ENCODE measurements around the gene SEMA3A. TPM values are rescaled to one million over a fixed set of nuclear protein-coding genes. Genes with fewer than 3 reads are reported as not detected.

SEMA3A gene
- total RNA-seq, 1 experiment from 2014 or later: 6.3 TPM

DNA sequence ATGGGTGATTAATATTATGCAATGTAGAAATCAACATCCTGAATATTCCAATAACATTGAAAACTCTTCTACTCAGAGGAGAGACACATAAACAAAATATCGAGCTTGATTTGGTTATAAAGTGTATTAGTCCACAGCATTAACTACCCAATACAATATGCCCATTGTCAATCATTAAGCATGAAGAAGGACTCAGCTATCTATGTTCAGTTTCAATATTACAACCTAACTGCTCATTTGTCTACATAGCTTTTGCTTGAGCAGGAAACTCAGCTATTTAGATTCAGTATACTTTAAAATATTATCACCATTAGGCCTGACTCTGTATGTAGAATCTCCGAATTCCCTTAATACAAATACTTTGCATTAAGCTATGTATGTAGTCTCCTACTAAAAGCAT lies 262.6 kb downstream of the SEMA3A start:
- H3K27ac ChIP-seq: no peak overlapping the region
- no peaks in the 10 kb centered on the region for H3K79me2 ChIP-seq (ENCODE audit: low read depth)
- no peaks in the 10 kb centered on the region for H3K36me3 ChIP-seq (ENCODE audit: low read depth)
- H3K9me3 ChIP-seq (ENCODE audit: insufficient read depth, low read depth): no peaks in the 10 kb centered on the region
- H3K27me3 ChIP-seq (ENCODE audit: insufficient read depth, low read depth): no peaks in the 10 kb centered on the region
- no peaks in the 10 kb centered on the region; the same call in 1 of the 2 replicates for H4K20me1 ChIP-seq (ENCODE audit: insufficient read depth)
- no peak overlapping the region for H3K4me3 ChIP-seq
- no peaks in the 10 kb centered on the region for H3F3A ChIP-seq (ENCODE audit: insufficient read depth, low read depth)
- no peaks in the 10 kb centered on the region for H3K9me2 ChIP-seq (ENCODE audit: insufficient read depth)
- no peak overlapping the region for H2AFZ ChIP-seq
- no peak for DNase-seq
- BruUV-seq (replicated peaks): no TSS peak
- intact Hi-C loops (cut with micrococcal nuclease; ENCODE audit: unreplicated experiment): no loop called here
- H3K4me1 ChIP-seq (replicated peaks; ENCODE audit: insufficient read depth): no peaks in the 10 kb centered on the region
- ChIA-PET POLR2A (ENCODE audit: unreplicated experiment) (no interaction called here), CTCF (no interaction called here)
- H3K4me2 ChIP-seq: no peak overlapping the region
- no peak for TF ChIP-seq EZH2 (IDR thresholded peaks at IDR 0.05; ENCODE audit: low read depth)
- TF ChIP-seq, protein P1, sequence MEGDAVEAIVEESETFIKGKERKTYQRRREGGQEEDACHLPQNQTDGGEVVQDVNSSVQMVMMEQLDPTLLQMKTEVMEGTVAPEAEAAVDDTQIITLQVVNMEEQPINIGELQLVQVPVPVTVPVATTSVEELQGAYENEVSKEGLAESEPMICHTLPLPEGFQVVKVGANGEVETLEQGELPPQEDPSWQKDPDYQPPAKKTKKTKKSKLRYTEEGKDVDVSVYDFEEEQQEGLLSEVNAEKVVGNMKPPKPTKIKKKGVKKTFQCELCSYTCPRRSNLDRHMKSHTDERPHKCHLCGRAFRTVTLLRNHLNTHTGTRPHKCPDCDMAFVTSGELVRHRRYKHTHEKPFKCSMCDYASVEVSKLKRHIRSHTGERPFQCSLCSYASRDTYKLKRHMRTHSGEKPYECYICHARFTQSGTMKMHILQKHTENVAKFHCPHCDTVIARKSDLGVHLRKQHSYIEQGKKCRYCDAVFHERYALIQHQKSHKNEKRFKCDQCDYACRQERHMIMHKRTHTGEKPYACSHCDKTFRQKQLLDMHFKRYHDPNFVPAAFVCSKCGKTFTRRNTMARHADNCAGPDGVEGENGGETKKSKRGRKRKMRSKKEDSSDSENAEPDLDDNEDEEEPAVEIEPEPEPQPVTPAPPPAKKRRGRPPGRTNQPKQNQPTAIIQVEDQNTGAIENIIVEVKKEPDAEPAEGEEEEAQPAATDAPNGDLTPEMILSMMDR (conservative IDR thresholded peaks at IDR 0.05): no peak

DNA sequence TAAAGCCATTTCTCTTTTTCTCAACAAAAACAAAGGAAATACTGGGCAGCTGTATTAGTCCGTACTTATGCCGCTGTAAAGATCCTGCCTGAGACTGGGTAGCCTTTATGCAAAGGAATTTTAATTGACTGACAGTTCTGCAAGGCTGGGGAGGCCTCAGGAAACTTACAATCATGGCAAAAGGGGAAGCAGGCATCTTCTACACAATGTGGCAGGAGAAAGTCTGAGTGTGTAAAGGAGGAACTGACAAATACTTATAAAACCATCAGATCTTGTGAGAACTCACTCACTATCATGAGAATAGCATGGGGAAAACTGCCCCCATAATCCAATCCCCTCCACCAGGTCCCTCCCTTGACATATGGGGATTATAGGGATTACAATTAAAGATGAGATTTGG lies 264.3 kb downstream of the SEMA3A start:
- H3K4me2 ChIP-seq: no peak overlapping the region
- BruUV-seq (replicated peaks): no TSS peak
- H3K4me1 ChIP-seq (replicated peaks; ENCODE audit: insufficient read depth): no peaks in the 10 kb centered on the region
- no peak for DNase-seq
- no peaks in the 10 kb centered on the region for H3K9me2 ChIP-seq (ENCODE audit: insufficient read depth)
- H3K27me3 ChIP-seq (ENCODE audit: insufficient read depth, low read depth): no peaks in the 10 kb centered on the region
- no peaks in the 10 kb centered on the region for H3K9me3 ChIP-seq (ENCODE audit: insufficient read depth, low read depth)
- no peaks in the 10 kb centered on the region for H3F3A ChIP-seq (ENCODE audit: insufficient read depth, low read depth)
- no peak for TF ChIP-seq EZH2 (IDR thresholded peaks at IDR 0.05; ENCODE audit: low read depth)
- H3K27ac ChIP-seq: no peak overlapping the region
- no peaks in the 10 kb centered on the region for H3K79me2 ChIP-seq (ENCODE audit: low read depth)
- H4K20me1 ChIP-seq (ENCODE audit: insufficient read depth): no peaks in the 10 kb centered on the region; the same call in 1 of the 2 replicates
- POLR2A ChIA-PET (ENCODE audit: unreplicated experiment): no interaction called here
- H2AFZ ChIP-seq: no peak overlapping the region
- no peaks in the 10 kb centered on the region for H3K36me3 ChIP-seq (ENCODE audit: low read depth)
- CTCF ChIA-PET: no interaction called here
- intact Hi-C loops (cut with micrococcal nuclease; ENCODE audit: unreplicated experiment): no loop called here
- no peak overlapping the region for H3K4me3 ChIP-seq

DNA sequence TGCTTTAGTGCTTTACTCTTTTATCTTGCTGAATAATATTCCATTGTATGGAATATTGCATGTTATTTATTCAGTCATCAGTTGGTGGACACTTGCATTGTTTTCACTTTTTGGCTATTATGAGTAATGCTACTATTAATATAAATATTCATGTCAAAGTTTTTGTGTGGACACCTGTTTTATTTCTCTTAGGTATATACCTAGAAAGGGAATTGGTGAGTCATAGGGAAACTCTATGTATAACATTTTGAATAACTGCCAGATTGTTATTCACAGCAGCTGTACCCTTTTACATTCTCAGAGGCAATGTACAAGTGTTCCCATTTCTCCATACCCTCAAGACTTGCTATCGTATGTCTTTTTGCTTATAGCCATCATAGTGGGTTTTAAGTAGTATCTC lies 268.7 kb downstream of the SEMA3A start:
- Histone ChIP-seq H3K27ac (no peak overlapping the region), H4K20me1 (ENCODE audit: insufficient read depth) (no peaks in the 10 kb centered on the region), H3K79me2 (ENCODE audit: low read depth) (no peaks in the 10 kb centered on the region), H3K4me2 (no peak overlapping the region), H3K9me2 (ENCODE audit: insufficient read depth) (no peaks in the 10 kb centered on the region), H3K36me3 (ENCODE audit: low read depth) (no peaks in the 10 kb centered on the region), H3K9me3 (ENCODE audit: insufficient read depth, low read depth) (no peaks in the 10 kb centered on the region), H2AFZ (no peak overlapping the region), H3F3A (ENCODE audit: insufficient read depth, low read depth) (no peaks in the 10 kb centered on the region), H3K4me1 (replicated peaks; ENCODE audit: insufficient read depth) (no peaks in the 10 kb centered on the region), H3K27me3 (ENCODE audit: insufficient read depth, low read depth) (no peaks in the 10 kb centered on the region), H3K4me3 (no peak overlapping the region)
- ChIA-PET CTCF (no interaction called here), POLR2A (ENCODE audit: unreplicated experiment) (no interaction called here)
- TF ChIP-seq, protein P1 (conservative IDR thresholded peaks at IDR 0.05): no peak
- TF ChIP-seq EZH2 (IDR thresholded peaks at IDR 0.05; ENCODE audit: low read depth): no peak
- intact Hi-C loops (cut with micrococcal nuclease; ENCODE audit: unreplicated experiment): no loop called here
- no peak for DNase-seq
- BruUV-seq (replicated peaks): no TSS peak

DNA sequence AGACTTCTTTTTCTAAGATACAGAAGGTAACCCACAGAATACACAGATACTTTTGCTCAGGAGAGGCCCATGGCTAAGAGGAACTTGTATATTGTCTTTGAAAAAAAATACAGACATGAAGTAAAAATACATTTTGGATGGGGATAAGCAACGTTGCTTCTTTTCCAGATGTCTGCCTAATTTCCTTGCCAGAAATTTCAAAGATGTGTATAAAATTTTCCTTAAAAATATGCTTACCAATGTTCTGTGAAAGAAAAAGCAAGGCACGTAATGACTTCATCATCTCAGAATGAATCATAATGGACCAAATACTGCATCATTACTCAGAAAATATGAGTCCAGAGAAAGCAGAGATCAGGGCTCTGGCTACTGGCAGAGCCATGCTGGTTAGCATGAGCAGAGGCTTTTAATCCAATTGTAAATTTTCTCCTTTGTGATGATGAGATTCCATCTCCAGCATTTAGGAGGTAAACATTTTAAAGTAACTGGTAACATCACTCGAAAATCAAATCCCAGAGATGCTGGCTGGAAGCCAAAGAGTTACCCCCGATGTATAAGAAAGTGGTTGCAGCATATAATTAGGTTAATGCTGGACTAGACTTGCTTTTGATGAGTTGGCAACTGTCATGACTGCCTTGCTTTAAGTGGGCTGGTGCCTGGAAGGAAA lies 272.5 kb downstream of the SEMA3A start:
- H3K79me2 ChIP-seq (ENCODE audit: low read depth): no peaks in the 10 kb centered on the region
- H3K9me3 ChIP-seq (ENCODE audit: insufficient read depth, low read depth): no peaks in the 10 kb centered on the region
- no TSS peak for BruUV-seq (replicated peaks)
- H3K9me2 ChIP-seq (ENCODE audit: insufficient read depth): no peaks in the 10 kb centered on the region
- no peaks in the 10 kb centered on the region for H3K4me1 ChIP-seq (replicated peaks; ENCODE audit: insufficient read depth)
- ChIA-PET POLR2A (ENCODE audit: unreplicated experiment) (no interaction called here), CTCF (no interaction called here)
- H3F3A ChIP-seq (ENCODE audit: insufficient read depth, low read depth): no peaks in the 10 kb centered on the region
- DNase-seq: no peak
- no peak overlapping the region for H3K4me3 ChIP-seq
- no peaks in the 10 kb centered on the region for H3K27me3 ChIP-seq (ENCODE audit: insufficient read depth, low read depth)
- TF ChIP-seq, protein P1 (conservative IDR thresholded peaks at IDR 0.05): no peak
- no peak for TF ChIP-seq EZH2 (IDR thresholded peaks at IDR 0.05; ENCODE audit: low read depth)
- no peak overlapping the region; the same call in 1 of the 2 replicates for H2AFZ ChIP-seq
- H3K36me3 ChIP-seq (ENCODE audit: low read depth): no peaks in the 10 kb centered on the region
- no peak overlapping the region for H3K4me2 ChIP-seq
- no peak overlapping the region for H3K27ac ChIP-seq
- intact Hi-C loops (cut with micrococcal nuclease; ENCODE audit: unreplicated experiment): no loop called here
- H4K20me1 ChIP-seq (ENCODE audit: insufficient read depth): no peaks in the 10 kb centered on the region

Measured in PC-9 (cell line).